ENCODE data around the gene YIPF2.

YIPF2 gene

GRCh38 chr19:10927730-10928562 lies 493 bp downstream of the YIPF2 start:
- no CpG with 5 or more reads among the region's 47 CpGs for WGBS, 2 donors (ENCODE audit: extremely low coverage in 2 of 2, insufficient read length in 2 of 2, insufficient replicate concordance in 1 of 2)
- Histone ChIP-seq H3K23ac (ENCODE audit: low read depth, low read length, poor library complexity) (peak overlapping the region; percentile 93), H3K9ac (ENCODE audit: low read depth, low read length, poor library complexity) (peak overlapping the region; percentile 91), H3K36me3 (replicated peaks in 1 of 2; ENCODE audit: control insufficient read depth in 2 of 2, insufficient read depth in 2 of 2, low read length in 2 of 2) (peaks cover 19 to 54% of the 10 kb centered on the region in 2 donors), H3K18ac (ENCODE audit: low read length) (peak overlapping the region; percentile 83), H3K79me1 (ENCODE audit: low read depth, low read length) (peaks cover 15% of the 10 kb centered on the region), H2AFZ (ENCODE audit: low read length) (peak overlapping the region; percentile 92), H3K27ac (replicated peaks; ENCODE audit: low read length) (no peak overlapping the region), H3K9me3 (replicated peaks in 1 of 2; ENCODE audit: control insufficient read depth in 2 of 2, insufficient read depth in 1 of 2, low read depth in 1 of 2, low read length in 2 of 2) (no peaks in the 10 kb centered on the region), H3K4me1 (ENCODE audit: control insufficient read depth in 2 of 2, insufficient read depth in 1 of 2, low read depth in 1 of 2, low read length in 2 of 2) (peaks cover 10 to 13% of the 10 kb centered on the region in 2 donors), H2BK5ac (ENCODE audit: low read length) (peak overlapping the region; percentile 24), H4K8ac (ENCODE audit: low read depth, low read length) (no peak overlapping the region), H3K14ac (ENCODE audit: low read length) (no peak overlapping the region), H3K4me2 (ENCODE audit: insufficient read depth, low read length, poor library complexity, severe bottlenecking) (peak overlapping the region; percentile 89), H4K91ac (ENCODE audit: low read depth, low read length, poor library complexity) (no peak overlapping the region), H2AK5ac (ENCODE audit: low read depth, low read length) (peak overlapping the region; percentile 84), H3K4ac (ENCODE audit: low read length) (no peak overlapping the region), H3K4me3 (ENCODE audit: low read length in 2 of 2) (peak overlapping the region; percentile 83 to 97), H2BK15ac (ENCODE audit: low read length) (peak overlapping the region; percentile 69), H2BK120ac (ENCODE audit: low read depth, low read length) (no peak overlapping the region), H2BK12ac (ENCODE audit: low read length) (no peak overlapping the region), H3K27me3 (ENCODE audit: control insufficient read depth in 3 of 3, insufficient read depth in 3 of 3, low read depth in 1 of 3, low read length in 3 of 3) (no peaks in the 10 kb centered on the region)
- DNase-seq (ENCODE audit: low spot score): no peak

- WGBS, 2 donors (ENCODE audit: extremely low coverage in 2 of 2, insufficient read length in 2 of 2, insufficient replicate concordance in 1 of 2): no CpG with 5 or more reads among the region's 13 CpGs
- H3K23ac ChIP-seq (ENCODE audit: low read depth, low read length, poor library complexity): peak overlapping the region; percentile 52
- H2BK12ac ChIP-seq (ENCODE audit: low read length): no peak overlapping the region
- H3K27ac ChIP-seq (replicated peaks; ENCODE audit: low read length): no peak overlapping the region
- DNase-seq (ENCODE audit: low spot score): no peak
- H3K4me2 ChIP-seq (ENCODE audit: insufficient read depth, low read length, poor library complexity, severe bottlenecking): no peak overlapping the region
- H3K9me3 ChIP-seq (replicated peaks in 1 of 2; ENCODE audit: control insufficient read depth in 2 of 2, insufficient read depth in 1 of 2, low read depth in 1 of 2, low read length in 2 of 2): no peaks in the 10 kb centered on the region
- H3K36me3 ChIP-seq (replicated peaks in 1 of 2; ENCODE audit: control insufficient read depth in 2 of 2, insufficient read depth in 2 of 2, low read length in 2 of 2): peaks cover 32 to 63% of the 10 kb centered on the region in 2 donors
- no peak overlapping the region for H3K9ac ChIP-seq (ENCODE audit: low read depth, low read length, poor library complexity)
- H3K14ac ChIP-seq (ENCODE audit: low read length): no peak overlapping the region
- H3K4ac ChIP-seq (ENCODE audit: low read length): no peak overlapping the region
- H2AK5ac ChIP-seq (ENCODE audit: low read depth, low read length): no peak overlapping the region
- peak overlapping the region; percentile 66 for H2BK5ac ChIP-seq (ENCODE audit: low read length)
- H3K18ac ChIP-seq (ENCODE audit: low read length): no peak overlapping the region
- no peak overlapping the region for H4K8ac ChIP-seq (ENCODE audit: low read depth, low read length)
- no peaks in the 10 kb centered on the region for H3K27me3 ChIP-seq (ENCODE audit: control insufficient read depth in 3 of 3, insufficient read depth in 3 of 3, low read depth in 1 of 3, low read length in 3 of 3)
- no peak overlapping the region for H3K4me3 ChIP-seq (ENCODE audit: low read length in 2 of 2)
- H3K4me1 ChIP-seq (ENCODE audit: control insufficient read depth in 2 of 2, insufficient read depth in 1 of 2, low read depth in 1 of 2, low read length in 2 of 2): peaks cover 7 to 9% of the 10 kb centered on the region in 2 donors
- H4K91ac ChIP-seq (ENCODE audit: low read depth, low read length, poor library complexity): no peak overlapping the region
- no peak overlapping the region for H2BK15ac ChIP-seq (ENCODE audit: low read length)
- H2BK120ac ChIP-seq (ENCODE audit: low read depth, low read length): no peak overlapping the region
- no peak overlapping the region for H2AFZ ChIP-seq (ENCODE audit: low read length)
- peaks cover 18% of the 10 kb centered on the region for H3K79me1 ChIP-seq (ENCODE audit: low read depth, low read length)
Observed at GRCh38 chr19:10924597-10924996, 3.8 kb downstream of the YIPF2 start.

- H2BK12ac ChIP-seq (ENCODE audit: low read length): no peak overlapping the region
- peak overlapping the region; percentile 61 for H2BK120ac ChIP-seq (ENCODE audit: low read depth, low read length)
- H4K91ac ChIP-seq (ENCODE audit: low read depth, low read length, poor library complexity): no peak overlapping the region
- H3K23ac ChIP-seq (ENCODE audit: low read depth, low read length, poor library complexity): peak overlapping the region; percentile 52
- no peak overlapping the region for H3K14ac ChIP-seq (ENCODE audit: low read length)
- H3K4me2 ChIP-seq (ENCODE audit: insufficient read depth, low read length, poor library complexity, severe bottlenecking): no peak overlapping the region
- peaks cover 9% of the 10 kb centered on the region for H3K79me1 ChIP-seq (ENCODE audit: low read depth, low read length)
- WGBS, 2 donors (ENCODE audit: extremely low coverage in 2 of 2, insufficient read length in 2 of 2, insufficient replicate concordance in 1 of 2): no CpG with 5 or more reads among the region's 29 CpGs
- no peak overlapping the region for H2AK5ac ChIP-seq (ENCODE audit: low read depth, low read length)
- H3K27me3 ChIP-seq (ENCODE audit: control insufficient read depth in 3 of 3, insufficient read depth in 3 of 3, low read depth in 1 of 3, low read length in 3 of 3): no peaks in the 10 kb centered on the region
- no peak overlapping the region for H3K4ac ChIP-seq (ENCODE audit: low read length)
- DNase-seq (ENCODE audit: low spot score): no peak
- no peak overlapping the region for H3K9ac ChIP-seq (ENCODE audit: low read depth, low read length, poor library complexity)
- H4K8ac ChIP-seq (ENCODE audit: low read depth, low read length): no peak overlapping the region
- H3K27ac ChIP-seq (replicated peaks; ENCODE audit: low read length): no peak overlapping the region
- peak overlapping the region; percentile 66 for H2BK5ac ChIP-seq (ENCODE audit: low read length)
- no peak overlapping the region for H2AFZ ChIP-seq (ENCODE audit: low read length)
- H3K4me1 ChIP-seq (ENCODE audit: control insufficient read depth in 2 of 2, insufficient read depth in 1 of 2, low read depth in 1 of 2, low read length in 2 of 2): peaks cover 5% of the 10 kb centered on the region in 2 donors
- no peaks in the 10 kb centered on the region for H3K9me3 ChIP-seq (replicated peaks in 1 of 2; ENCODE audit: control insufficient read depth in 2 of 2, insufficient read depth in 1 of 2, low read depth in 1 of 2, low read length in 2 of 2)
- no peak overlapping the region for H3K4me3 ChIP-seq (ENCODE audit: low read length in 2 of 2)
- peaks cover 38 to 71% of the 10 kb centered on the region in 2 donors for H3K36me3 ChIP-seq (replicated peaks in 1 of 2; ENCODE audit: control insufficient read depth in 2 of 2, insufficient read depth in 2 of 2, low read length in 2 of 2)
- peak overlapping the region; percentile 48 for H3K18ac ChIP-seq (ENCODE audit: low read length)
- no peak overlapping the region for H2BK15ac ChIP-seq (ENCODE audit: low read length)
Observed at GRCh38 chr19:10923260-10924112, 5.0 kb downstream of the YIPF2 start.

- Histone ChIP-seq H3K18ac (ENCODE audit: low read length) (no peak overlapping the region), H3K9me3 (replicated peaks in 1 of 2; ENCODE audit: control insufficient read depth in 2 of 2, insufficient read depth in 1 of 2, low read depth in 1 of 2, low read length in 2 of 2) (no peaks in the 10 kb centered on the region), H4K91ac (ENCODE audit: low read depth, low read length, poor library complexity) (no peak overlapping the region), H3K79me1 (ENCODE audit: low read depth, low read length) (peaks cover 7% of the 10 kb centered on the region), H3K4me2 (ENCODE audit: insufficient read depth, low read length, poor library complexity, severe bottlenecking) (no peak overlapping the region), H4K8ac (ENCODE audit: low read depth, low read length) (no peak overlapping the region), H3K4me1 (ENCODE audit: control insufficient read depth in 2 of 2, insufficient read depth in 1 of 2, low read depth in 1 of 2, low read length in 2 of 2) (peaks cover under 1 to 2% of the 10 kb centered on the region in 2 donors), H2BK120ac (ENCODE audit: low read depth, low read length) (no peak overlapping the region), H2BK12ac (ENCODE audit: low read length) (no peak overlapping the region), H3K14ac (ENCODE audit: low read length) (no peak overlapping the region), H3K27me3 (ENCODE audit: control insufficient read depth in 3 of 3, insufficient read depth in 3 of 3, low read depth in 1 of 3, low read length in 3 of 3) (no peaks in the 10 kb centered on the region), H2AK5ac (ENCODE audit: low read depth, low read length) (no peak overlapping the region), H2BK5ac (ENCODE audit: low read length) (no peak overlapping the region), H3K4ac (ENCODE audit: low read length) (no peak overlapping the region), H3K36me3 (replicated peaks in 1 of 2; ENCODE audit: control insufficient read depth in 2 of 2, insufficient read depth in 2 of 2, low read length in 2 of 2) (peaks cover 39 to 79% of the 10 kb centered on the region in 2 donors), H3K4me3 (ENCODE audit: low read length in 2 of 2) (no peak overlapping the region), H3K9ac (ENCODE audit: low read depth, low read length, poor library complexity) (no peak overlapping the region), H2BK15ac (ENCODE audit: low read length) (no peak overlapping the region), H3K27ac (replicated peaks; ENCODE audit: low read length) (no peak overlapping the region), H3K23ac (ENCODE audit: low read depth, low read length, poor library complexity) (peak overlapping the region; percentile 35), H2AFZ (ENCODE audit: low read length) (no peak overlapping the region)
- WGBS, 2 donors (ENCODE audit: extremely low coverage in 2 of 2, insufficient read length in 2 of 2, insufficient replicate concordance in 1 of 2): no CpG with 5 or more reads among the region's 13 CpGs
- DNase-seq (ENCODE audit: low spot score): no peak
Observed at GRCh38 chr19:10922638-10923014, 5.8 kb downstream of the YIPF2 start.
